Activated CD4-positive, alpha-beta T cell treated with anti-CD3 and anti-CD28 coated beads, Interleukin-2, amount 50 U/mL, for 4 hours (primary cell): ENCODE results near the gene MOB4.

Source experiments
- DNase-seq, 2 experiments: peaks; one replicate each; pipeline ENCODE4 v3.0.0-alpha.2; 2020

The MOB4 gene

DNA sequence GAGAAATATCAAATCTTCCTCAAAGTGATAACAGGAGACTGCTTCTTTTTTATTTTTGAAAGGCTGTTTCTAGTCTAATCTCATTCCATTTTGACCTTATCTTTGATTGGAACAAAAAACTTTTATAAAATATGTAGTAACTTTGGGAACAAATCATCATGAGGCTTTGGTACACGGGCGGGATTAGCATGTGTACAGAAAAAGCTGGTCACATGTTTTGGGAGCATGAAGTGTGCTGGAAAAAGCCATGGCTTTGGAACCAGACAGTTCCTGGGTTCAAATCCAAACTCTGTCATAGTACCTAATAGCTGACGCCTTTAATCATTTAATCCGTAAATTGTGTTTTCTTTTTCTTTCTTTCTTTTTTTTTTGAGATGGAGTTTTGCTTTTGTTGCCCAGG, 81.3 kb downstream of the MOB4 start:
- no peak for DNase-seq

DNA sequence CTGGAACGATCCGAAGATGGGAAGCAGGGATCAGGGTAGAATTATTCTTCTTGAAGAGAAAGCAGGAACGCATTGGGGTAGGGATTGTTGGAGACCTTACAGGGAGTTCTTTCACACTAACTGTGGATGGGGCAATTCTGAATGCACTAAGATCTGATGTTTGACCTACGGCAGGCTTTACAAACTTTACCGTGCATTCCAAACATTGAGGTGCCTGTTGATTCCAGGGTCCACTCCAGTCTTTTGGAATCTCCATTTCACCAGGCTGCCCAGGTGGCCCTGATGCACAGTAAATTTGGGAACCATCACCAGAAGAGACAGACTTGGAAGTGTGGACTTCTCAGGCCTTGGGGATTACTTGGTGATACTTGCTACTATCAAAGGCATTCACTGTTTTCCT, 82.6 kb downstream of the MOB4 start:
- DNase-seq = no peak

DNA sequence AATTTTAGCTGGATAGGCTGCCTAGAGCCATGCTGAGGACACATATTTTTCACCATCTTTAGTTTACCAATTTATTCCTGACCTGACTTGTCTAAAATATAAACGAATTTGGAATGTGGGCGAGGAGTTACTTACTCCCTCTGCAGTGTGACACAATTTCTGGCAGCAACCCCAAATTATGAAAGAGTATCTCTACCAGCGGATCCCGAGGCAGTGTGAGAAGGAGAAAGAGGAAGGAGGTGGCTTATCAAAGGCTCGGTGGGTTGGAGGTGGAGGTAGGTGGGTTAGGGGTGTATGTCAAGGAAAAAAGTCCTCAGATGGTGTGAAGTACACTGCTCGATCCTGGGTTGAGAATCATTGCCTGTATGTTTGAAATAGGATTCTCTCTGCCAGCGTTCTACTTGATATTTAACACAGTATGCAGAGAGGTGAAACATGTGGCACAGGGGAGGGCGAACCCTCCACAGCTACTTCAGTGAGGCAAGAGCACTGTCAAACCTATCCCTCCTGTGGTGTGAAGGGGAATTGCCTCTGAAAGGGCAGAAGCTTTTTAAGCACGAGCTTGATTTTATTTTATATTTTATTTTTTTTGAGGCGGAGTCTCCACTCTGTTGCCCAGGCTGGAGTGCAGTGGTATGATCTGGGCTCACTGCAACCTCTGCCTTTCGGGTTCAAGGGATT, 83.6 kb downstream of the MOB4 start:
- DNase-seq = peak in 1 of 2 experiments; percentile 4

DNA sequence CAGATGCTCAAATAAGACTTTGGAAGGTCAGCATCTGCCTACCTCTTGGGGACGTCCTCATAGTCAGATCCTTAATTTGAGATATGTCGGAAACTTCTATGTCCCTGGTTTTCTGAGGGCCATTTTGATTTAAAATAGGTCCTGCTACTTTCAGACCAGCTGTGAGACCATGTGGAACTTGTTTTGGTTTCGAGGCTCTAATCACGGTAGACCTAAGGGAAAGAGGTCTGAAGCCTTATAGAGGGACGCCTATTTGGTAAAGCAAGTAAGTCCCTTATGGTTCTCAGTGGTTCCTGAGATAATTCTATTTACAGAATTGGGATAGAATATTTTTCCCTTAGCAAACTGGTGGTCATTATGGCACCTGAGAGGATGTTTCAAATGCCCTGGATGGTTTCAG, 84.4 kb downstream of the MOB4 start:
- no peak for DNase-seq

DNA sequence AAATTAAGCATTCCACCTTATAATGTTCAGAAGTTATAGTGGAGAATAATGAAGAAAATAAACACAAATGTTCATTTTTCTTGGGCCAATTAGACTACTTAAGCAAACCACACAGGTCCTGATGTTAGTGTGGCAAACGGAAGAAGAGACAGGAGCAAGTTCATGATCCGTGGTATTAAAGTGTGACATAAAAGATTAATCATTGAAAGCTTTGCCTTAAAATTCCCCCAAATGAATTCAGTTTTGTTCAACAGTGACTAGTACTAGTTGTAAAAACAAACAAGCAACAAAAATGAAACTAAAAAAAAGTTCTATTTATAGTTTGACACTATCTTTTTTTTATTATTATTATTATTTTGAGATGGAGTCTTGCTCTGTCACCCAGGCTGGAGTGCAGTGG, 85.9 kb downstream of the MOB4 start:
- DNase-seq = no peak
